Nephron (organoid): ENCODE measurements around the gene HTD2.

Source experiments
- H3K27ac Mint-ChIP-seq, 3 experiments: 2 replicates each; pipeline ENCODE4 v1.8.0; 2020; ENCODE audit warnings: mixed read lengths in 3 of 3, mild to moderate bottlenecking in 2 of 3, moderate library complexity in 1 of 3
- H3K27me3 Mint-ChIP-seq: 2 replicates; pipeline ENCODE4 v1.8.0; 2021; ENCODE audit warnings: low read depth, mild to moderate bottlenecking, moderate library complexity, mixed read lengths
- H3K36me3 Mint-ChIP-seq: 2 replicates; pipeline ENCODE4 v1.8.0; 2020; ENCODE audit warnings: low read depth, mixed read lengths
- H3K4me1 Mint-ChIP-seq: 2 replicates; pipeline ENCODE4 v1.8.0; 2020; ENCODE audit warnings: mixed read lengths
- H3K4me3 Mint-ChIP-seq, 3 experiments: 2 replicates each; pipeline ENCODE4 v1.8.0; 2020; ENCODE audit warnings: mild to moderate bottlenecking in 3 of 3, mixed read lengths in 3 of 3, moderate library complexity in 2 of 3
- H3K9me3 Mint-ChIP-seq: 2 replicates; pipeline ENCODE4 v1.8.0; 2020; ENCODE audit warnings: mixed read lengths
- TF ChIP-seq, protein P1 (sequence below), 3 experiments: fragments of 200-600 bp; sonication (generic); IDR thresholded peaks; one replicate each; pipeline ENCODE4 v1.5.0; 2021; ENCODE audit warnings: antibody characterized with exemption in 3 of 3; ENCODE audit not compliant: unreplicated experiment in 3 of 3

HTD2 gene

DNA sequence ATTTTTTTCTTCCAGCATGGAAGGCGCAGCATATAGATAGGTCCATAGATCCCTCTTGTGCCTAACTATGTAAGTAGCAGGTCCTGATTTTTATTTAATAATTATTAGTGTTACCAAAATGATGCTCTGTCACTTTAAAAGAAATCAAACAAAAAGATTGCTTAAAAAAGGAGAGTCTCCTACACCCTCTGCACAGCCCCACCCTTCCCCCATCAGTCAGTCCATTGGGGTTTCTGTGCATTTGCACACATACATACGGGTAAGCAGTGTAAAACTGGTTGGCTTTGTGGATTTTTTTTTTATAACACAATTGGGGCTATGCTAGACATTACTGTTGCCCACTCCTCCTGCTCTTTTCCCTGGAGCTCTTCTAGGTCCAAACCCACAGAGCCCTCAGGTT is 7.2 kb upstream of the HTD2 start:
- TF ChIP-seq, protein P1, sequence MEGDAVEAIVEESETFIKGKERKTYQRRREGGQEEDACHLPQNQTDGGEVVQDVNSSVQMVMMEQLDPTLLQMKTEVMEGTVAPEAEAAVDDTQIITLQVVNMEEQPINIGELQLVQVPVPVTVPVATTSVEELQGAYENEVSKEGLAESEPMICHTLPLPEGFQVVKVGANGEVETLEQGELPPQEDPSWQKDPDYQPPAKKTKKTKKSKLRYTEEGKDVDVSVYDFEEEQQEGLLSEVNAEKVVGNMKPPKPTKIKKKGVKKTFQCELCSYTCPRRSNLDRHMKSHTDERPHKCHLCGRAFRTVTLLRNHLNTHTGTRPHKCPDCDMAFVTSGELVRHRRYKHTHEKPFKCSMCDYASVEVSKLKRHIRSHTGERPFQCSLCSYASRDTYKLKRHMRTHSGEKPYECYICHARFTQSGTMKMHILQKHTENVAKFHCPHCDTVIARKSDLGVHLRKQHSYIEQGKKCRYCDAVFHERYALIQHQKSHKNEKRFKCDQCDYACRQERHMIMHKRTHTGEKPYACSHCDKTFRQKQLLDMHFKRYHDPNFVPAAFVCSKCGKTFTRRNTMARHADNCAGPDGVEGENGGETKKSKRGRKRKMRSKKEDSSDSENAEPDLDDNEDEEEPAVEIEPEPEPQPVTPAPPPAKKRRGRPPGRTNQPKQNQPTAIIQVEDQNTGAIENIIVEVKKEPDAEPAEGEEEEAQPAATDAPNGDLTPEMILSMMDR (IDR thresholded peaks at IDR 0.05; ENCODE audit: unreplicated experiment in 3 of 3): no peak
- no peaks in the 10 kb centered on the region for H3K9me3 Mint-ChIP-seq
- peaks cover 22% of the 10 kb centered on the region for H3K27me3 Mint-ChIP-seq
- peaks cover 2% of the 10 kb centered on the region for H3K36me3 Mint-ChIP-seq
- H3K27ac Mint-ChIP-seq: no peak overlapping the region
- H3K4me3 Mint-ChIP-seq: no peak overlapping the region
- H3K4me1 Mint-ChIP-seq: no peaks in the 10 kb centered on the region

DNA sequence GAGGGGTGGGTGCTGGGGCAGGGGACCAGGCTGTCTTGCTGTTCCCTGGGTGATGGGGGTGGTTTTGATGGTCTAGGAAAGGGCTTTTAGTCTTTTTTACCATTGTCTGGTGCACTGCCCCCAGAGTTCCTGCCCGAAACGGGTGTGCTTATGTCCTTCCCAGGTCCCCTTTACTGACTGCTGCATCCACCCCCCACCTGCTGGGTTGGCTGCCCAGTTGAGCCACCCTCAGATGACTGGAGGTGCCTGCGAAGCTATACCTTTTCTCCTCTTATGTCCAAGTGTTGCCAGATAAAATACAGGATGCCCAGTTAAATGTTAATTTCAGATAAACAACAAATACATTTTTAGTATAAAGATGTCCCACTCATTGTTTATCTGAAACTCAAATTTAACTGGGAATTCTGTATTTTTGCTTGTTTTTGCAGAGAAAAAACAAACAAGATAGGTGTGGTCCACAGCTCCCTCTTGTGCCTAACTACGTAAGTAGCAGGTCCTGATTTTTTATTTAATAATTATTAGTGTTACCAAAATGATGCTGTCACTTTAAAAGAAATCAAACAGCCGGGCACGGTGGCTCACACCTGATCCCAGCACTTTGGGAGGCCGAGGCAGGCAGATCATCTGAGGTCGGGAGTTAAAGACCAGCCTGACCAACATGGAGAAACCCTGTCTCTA is 6.3 kb upstream of the HTD2 start:
- no peaks in the 10 kb centered on the region for H3K4me1 Mint-ChIP-seq
- peaks cover 22% of the 10 kb centered on the region for H3K27me3 Mint-ChIP-seq

DNA sequence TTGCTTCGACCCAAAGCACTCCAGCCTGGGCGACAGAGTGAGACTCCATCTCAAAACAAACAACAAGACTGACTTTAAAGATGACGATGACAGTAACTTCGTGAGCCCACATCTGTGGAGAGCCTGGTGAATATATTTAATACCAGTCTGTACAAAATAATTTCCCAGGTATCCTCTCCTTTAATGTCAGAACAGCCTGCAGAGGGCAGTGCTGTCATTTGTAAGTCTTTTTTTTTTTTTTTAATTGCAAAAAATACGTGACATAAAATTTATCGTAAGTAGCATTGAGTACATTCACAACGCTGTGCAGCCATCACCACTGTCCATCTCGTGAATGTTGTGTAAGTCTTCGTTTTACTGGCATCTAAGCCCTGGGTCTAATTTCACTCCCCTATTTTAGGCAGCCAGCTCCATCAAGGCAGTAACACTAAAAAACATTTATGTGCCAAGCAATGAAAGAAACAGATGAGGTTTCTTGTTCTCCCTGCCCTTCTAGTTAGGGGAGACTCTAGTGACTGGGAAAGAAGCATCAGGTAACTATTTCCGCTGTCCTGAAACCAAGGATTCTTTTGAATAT is 1.4 kb downstream of the HTD2 start:
- H3K9me3 Mint-ChIP-seq: no peaks in the 10 kb centered on the region
- H3K27me3 Mint-ChIP-seq: peaks cover 4% of the 10 kb centered on the region
- TF ChIP-seq, protein P1 (IDR thresholded peaks at IDR 0.05; ENCODE audit: unreplicated experiment in 3 of 3): peak; percentile 43 to 59 (median 53)
- peaks cover 29% of the 10 kb centered on the region for H3K36me3 Mint-ChIP-seq
- peak overlapping the region; percentile 94 to 96 (median 95) for H3K4me3 Mint-ChIP-seq
- peak overlapping the region; percentile 37 to 100 (median 100) for H3K27ac Mint-ChIP-seq
- H3K4me1 Mint-ChIP-seq: peaks cover 25% of the 10 kb centered on the region

More for the DNA sequence above, 6.3 kb upstream of the HTD2 start:
- Mint-ChIP-seq H3K4me3 (no peak overlapping the region), H3K36me3 (no peaks in the 10 kb centered on the region), H3K9me3 (no peaks in the 10 kb centered on the region), H3K27ac (peak overlapping the region in 2 of 3 experiments; percentile 38 to 53)
- TF ChIP-seq, protein P1 (IDR thresholded peaks at IDR 0.05; ENCODE audit: unreplicated experiment in 3 of 3): peak; percentile 69 to 76 (median 73)

DNA sequence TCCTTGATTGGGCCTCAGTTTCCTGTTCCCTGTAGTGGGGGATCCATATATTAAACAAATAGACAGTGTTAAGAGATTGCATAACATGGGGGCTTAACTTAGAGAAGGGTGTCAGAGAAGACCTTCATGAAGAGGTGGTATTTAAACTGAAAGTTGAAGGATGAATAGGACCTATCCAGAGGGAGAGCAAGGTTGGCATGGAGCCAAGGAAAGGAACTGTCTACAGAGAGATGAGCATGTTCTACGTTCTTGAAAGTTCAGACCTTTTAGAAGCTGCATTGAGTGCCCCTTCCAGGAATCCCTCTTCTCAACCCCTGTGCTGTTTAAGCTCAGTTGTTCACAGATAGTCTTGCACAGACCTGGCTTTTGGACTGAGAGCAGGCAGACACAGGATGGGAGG is 2.4 kb downstream of the HTD2 start:
- peaks cover 37% of the 10 kb centered on the region for H3K36me3 Mint-ChIP-seq
- H3K4me1 Mint-ChIP-seq: peaks cover 25% of the 10 kb centered on the region
- peak overlapping the region; percentile 73 to 100 (median 100) for H3K27ac Mint-ChIP-seq
- H3K27me3 Mint-ChIP-seq: peaks cover 2% of the 10 kb centered on the region
- TF ChIP-seq, protein P1 (IDR thresholded peaks at IDR 0.05; ENCODE audit: unreplicated experiment in 3 of 3): no peak
- no peaks in the 10 kb centered on the region for H3K9me3 Mint-ChIP-seq
- peak overlapping the region; percentile 94 to 96 (median 95) for H3K4me3 Mint-ChIP-seq

DNA sequence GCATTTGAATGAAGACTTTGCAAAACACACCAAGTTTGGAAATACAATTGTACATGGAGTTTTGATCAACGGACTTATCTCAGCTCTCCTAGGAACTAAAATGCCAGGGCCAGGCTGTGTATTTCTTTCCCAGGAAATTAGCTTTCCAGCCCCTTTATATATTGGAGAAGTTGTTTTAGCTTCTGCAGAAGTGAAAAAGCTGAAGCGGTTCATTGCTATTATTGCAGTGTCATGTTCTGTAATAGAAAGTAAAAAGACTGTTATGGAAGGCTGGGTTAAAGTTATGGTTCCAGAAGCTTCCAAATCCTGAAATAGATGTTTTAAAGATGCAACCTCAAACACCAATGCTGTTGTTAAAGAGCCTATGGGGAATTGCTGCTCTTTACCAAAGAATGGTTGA is 11.5 kb downstream of the HTD2 start:
- no peaks in the 10 kb centered on the region for H3K4me1 Mint-ChIP-seq
- TF ChIP-seq, protein P1 (IDR thresholded peaks at IDR 0.05; ENCODE audit: unreplicated experiment in 3 of 3): no peak
- H3K4me3 Mint-ChIP-seq: no peak overlapping the region
- H3K36me3 Mint-ChIP-seq: peaks cover 62% of the 10 kb centered on the region
- no peak overlapping the region for H3K27ac Mint-ChIP-seq
- H3K27me3 Mint-ChIP-seq: no peaks in the 10 kb centered on the region
- no peaks in the 10 kb centered on the region for H3K9me3 Mint-ChIP-seq

DNA sequence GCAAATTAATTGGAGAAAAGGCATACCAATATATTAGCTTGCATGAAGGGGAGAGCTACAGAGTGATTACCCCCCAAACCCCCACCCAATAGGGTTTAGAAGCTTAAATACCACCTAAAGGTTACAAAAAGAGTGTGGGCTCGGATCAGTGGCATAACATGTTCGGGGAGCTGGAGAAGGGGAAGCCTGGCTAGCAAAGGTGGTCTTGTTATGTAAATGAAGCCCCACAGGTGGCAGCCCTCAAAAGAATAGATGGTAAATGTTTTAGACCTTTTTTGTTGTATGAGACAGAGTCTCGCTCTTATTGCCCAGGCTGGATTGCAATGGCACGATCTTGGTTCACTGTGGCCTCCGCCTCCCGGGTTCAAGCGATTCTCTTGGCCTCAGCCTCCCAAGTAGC is 15.5 kb downstream of the HTD2 start:
- TF ChIP-seq, protein P1 (IDR thresholded peaks at IDR 0.05; ENCODE audit: unreplicated experiment in 3 of 3): no peak
- H3K27me3 Mint-ChIP-seq: no peaks in the 10 kb centered on the region
- H3K9me3 Mint-ChIP-seq: no peaks in the 10 kb centered on the region
- H3K36me3 Mint-ChIP-seq: peaks cover 28% of the 10 kb centered on the region
- H3K4me1 Mint-ChIP-seq: no peaks in the 10 kb centered on the region
- H3K4me3 Mint-ChIP-seq: no peak overlapping the region
- H3K27ac Mint-ChIP-seq: no peak overlapping the region
